IMR-90 (cell line): ENCODE results near the gene MUC5AC. TPM values are rescaled to one million over a fixed set of nuclear protein-coding genes. Genes with fewer than 3 reads are reported as not detected.

Experiments
- ATAC-seq: fragments of 200-7000 bp; cut with Tn5 transposase; 2 replicates; pipeline ENCODE4 v1.9.1; 2020; ENCODE audit warnings: low read depth, mild to moderate bottlenecking, moderate library complexity
- BruUV-seq: library from RNA; stranded (reverse); fragments of 400-500 nt; replicated peaks from 2 replicates; lab custom pipeline; 2021; lab: Mats Ljungman, UMichigan
- CTCF ChIA-PET: fragments of 300-600 bp; formaldehyde crosslinking; extraction: SDS; loops from one replicate; lab custom pipeline; 2021; ENCODE audit warnings: antibody characterized with exemption; lab: Yijun Ruan, JAX
- POLR2A ChIA-PET: fragments of 300-600 bp; sonication (Branson Sonifier 250); formaldehyde crosslinking; loops from one replicate; lab custom pipeline; 2022; ENCODE audit warnings: antibody characterized with exemption; ENCODE audit not compliant: unreplicated experiment; lab: Charles Lee
- DNase-seq: peaks from one replicate; pipeline ENCODE4 v3.0.0; 2013
- H2AFZ ChIP-seq: replicated peaks from 2 replicates; pipeline ENCODE3; 2013; ENCODE audit warnings: low read length, mild to moderate bottlenecking; ENCODE audit not compliant: poor library complexity
- H2AK5ac ChIP-seq: 2 replicates; pipeline ENCODE4 v1.6.1; 2013; ENCODE audit warnings: low read depth, low read length, inconsistent platforms
- H2AK9ac ChIP-seq: replicated peaks from 2 replicates; pipeline ENCODE3; 2013; ENCODE audit warnings: mild to moderate bottlenecking, low read depth, low read length, moderate library complexity; ENCODE audit not compliant: poor library complexity
- H2BK120ac ChIP-seq: 2 replicates; pipeline ENCODE4 v1.6.1; 2013; ENCODE audit warnings: low read depth, low read length, inconsistent platforms
- H2BK15ac ChIP-seq: 3 replicates; pipeline ENCODE4 v1.6.1; 2013; ENCODE audit warnings: low read depth, low read length, inconsistent platforms
- H2BK20ac ChIP-seq: 2 replicates; pipeline ENCODE4 v1.6.1; 2013; ENCODE audit warnings: low read depth, mild to moderate bottlenecking, inconsistent platforms, low read length, moderate library complexity
- H2BK5ac ChIP-seq: 2 replicates; pipeline ENCODE4 v1.6.1; 2013; ENCODE audit warnings: mild to moderate bottlenecking, low read depth, low read length, inconsistent platforms; ENCODE audit not compliant: poor library complexity, severe bottlenecking
- H3K14ac ChIP-seq: replicated peaks from 2 replicates; pipeline ENCODE4 v1.6.1; 2013; ENCODE audit warnings: low read depth, low read length, inconsistent platforms
- H3K18ac ChIP-seq: 2 replicates; pipeline ENCODE4 v1.6.1; 2013; ENCODE audit warnings: low read depth, low read length, control low read depth
- H3K23ac ChIP-seq: 2 replicates; pipeline ENCODE4 v1.6.1; 2013; ENCODE audit warnings: low read depth, low read length, inconsistent platforms
- H3K27ac ChIP-seq: 2 replicates; pipeline ENCODE4 v1.5.1; 2013; ENCODE audit warnings: mild to moderate bottlenecking, control low read depth, low read length; ENCODE audit not compliant: insufficient read depth
- H3K27me3 ChIP-seq: 2 replicates; pipeline ENCODE4 v1.6.1; 2013; ENCODE audit warnings: low read length; ENCODE audit not compliant: control insufficient read depth, insufficient read depth
- H3K36me3 ChIP-seq: 2 replicates; pipeline ENCODE4 v1.6.1; 2013; ENCODE audit warnings: low read length, mixed read lengths; ENCODE audit not compliant: control insufficient read depth, insufficient read depth
- H3K4ac ChIP-seq: 2 replicates; pipeline ENCODE4 v1.6.1; 2013; ENCODE audit warnings: low read depth, low read length, inconsistent platforms
- H3K4me1 ChIP-seq: 2 replicates; pipeline ENCODE4 v1.6.1; 2013; ENCODE audit warnings: low read length, mixed read lengths; ENCODE audit not compliant: control insufficient read depth, insufficient read depth
- H3K4me2 ChIP-seq: 2 replicates; pipeline ENCODE4 v1.6.1; 2013; ENCODE audit warnings: low read depth, mild to moderate bottlenecking, control low read depth, low read length, moderate library complexity
- H3K4me3 ChIP-seq: 2 replicates; pipeline ENCODE4 v1.5.1; 2013; ENCODE audit warnings: low read depth, mild to moderate bottlenecking, control low read depth, low read length, moderate library complexity; ENCODE audit not compliant: insufficient read depth
- H3K56ac ChIP-seq: 2 replicates; pipeline ENCODE4 v1.6.1; 2013; ENCODE audit warnings: low read length, inconsistent platforms; ENCODE audit not compliant: insufficient read depth; ENCODE audit errors: extremely low read depth
- H3K79me1 ChIP-seq, 2 experiments: 2 replicates each; pipeline ENCODE4 v1.6.1; 2013; ENCODE audit warnings: low read length in 2 of 2, inconsistent platforms in 1 of 2, low read depth in 1 of 2
- H3K9ac ChIP-seq: 2 replicates; pipeline ENCODE4 v1.6.1; 2013; ENCODE audit warnings: low read depth, low read length, control low read depth
- H3K9me1 ChIP-seq: 2 replicates; pipeline ENCODE4 v1.6.1; 2013; ENCODE audit warnings: low read length, inconsistent platforms; ENCODE audit not compliant: insufficient read depth
- H3K9me3 ChIP-seq: 2 replicates; pipeline ENCODE4 v1.6.1; 2013; ENCODE audit warnings: low read length; ENCODE audit not compliant: control insufficient read depth, insufficient read depth
- H4K20me1 ChIP-seq: 2 replicates; pipeline ENCODE4 v1.6.1; 2013; ENCODE audit warnings: low read length, inconsistent platforms; ENCODE audit not compliant: insufficient read depth
- H4K5ac ChIP-seq: 2 replicates; pipeline ENCODE4 v1.6.1; 2013; ENCODE audit warnings: mild to moderate bottlenecking, low read depth, low read length, control low read depth
- H4K8ac ChIP-seq, 2 experiments: 2 replicates each; pipeline ENCODE4 v1.6.1; 2013; ENCODE audit warnings: low read depth in 2 of 2, low read length in 2 of 2, control low read depth in 1 of 2, inconsistent platforms in 1 of 2
- H4K91ac ChIP-seq: 2 replicates; pipeline ENCODE4 v1.6.1; 2013; ENCODE audit warnings: low read depth, low read length, inconsistent platforms; ENCODE audit not compliant: insufficient read depth
- BHLHE40 ChIP-seq: fragments of 150-350 bp; IDR thresholded peaks from 2 replicates; pipeline ENCODE4 v1.6.1; 2016; ENCODE audit warnings: mild to moderate bottlenecking, low read depth, low read length
- CEBPB ChIP-seq: IDR thresholded peaks from 2 replicates; pipeline ENCODE4 v1.6.1; 2012; ENCODE audit warnings: low read depth, low read length, improper control_type of control experiment
- FOS ChIP-seq: fragments of 150-350 bp; IDR thresholded peaks from 2 replicates; pipeline ENCODE4 v1.6.1; 2016; ENCODE audit warnings: low read depth, low read length
- MAZ ChIP-seq: IDR thresholded peaks from 2 replicates; pipeline ENCODE4 v1.6.1; 2012; ENCODE audit warnings: low read depth, mild to moderate bottlenecking, low read length, improper control_type of control experiment, moderate library complexity, borderline replicate concordance
- MXI1 ChIP-seq: IDR thresholded peaks from 2 replicates; pipeline ENCODE4 v1.6.1; 2012; ENCODE audit warnings: low read depth, mild to moderate bottlenecking, low read length, moderate library complexity, borderline replicate concordance
- NFE2L2 ChIP-seq: fragments of 150-350 bp; IDR thresholded peaks from 2 replicates; pipeline ENCODE4 v1.6.1; 2016; ENCODE audit warnings: low read depth, mild to moderate bottlenecking, low read length
- POLR2A ChIP-seq: IDR thresholded peaks from 2 replicates; pipeline ENCODE4 v1.6.1; 2012; ENCODE audit warnings: mild to moderate bottlenecking, low read depth, low read length
- RCOR1 ChIP-seq: IDR thresholded peaks from 2 replicates; pipeline ENCODE4 v1.6.1; 2012; ENCODE audit warnings: mild to moderate bottlenecking, low read length, improper control_type of control experiment; ENCODE audit not compliant: insufficient replicate concordance
- RFX5 ChIP-seq: IDR thresholded peaks from 2 replicates; pipeline ENCODE4 v1.8.0; 2012; ENCODE audit warnings: low read depth, mild to moderate bottlenecking, low read length, moderate library complexity
- SMC3 ChIP-seq: fragments of 150-350 bp; IDR thresholded peaks from 2 replicates; pipeline ENCODE4 v1.6.1; 2016; ENCODE audit warnings: low read depth, mild to moderate bottlenecking, antibody characterized with exemption, low read length, moderate library complexity
- WGBS, 2 experiments: methylation state at CpG; one replicate each; pipeline versions ENCODE4 v1.1.5 to v1.1.7; 2013; ENCODE audit warnings: missing lambda C conversion rate in 2 of 2; ENCODE audit not compliant: insufficient read length in 1 of 2; ENCODE audit errors: extremely low coverage in 2 of 2; 5-methylcytosine and 5-hydroxymethylcytosine counted together
- dilution Hi-C: fragments of 300-500 bp; cut with HindIII; formaldehyde crosslinking; loops from one replicate; pipeline ENCODE4 v1.14.3; 2018; ENCODE audit warnings: low sequenced_read_pairs; ENCODE audit not compliant: unreplicated experiment
- in situ Hi-C: fragments of 300-500 bp; cut with MboI; formaldehyde crosslinking; loops from 3 replicates; pipeline ENCODE4 v1.14.3; 2019; ENCODE audit warnings: low sequenced_read_pairs, inconsistent platforms, mixed read lengths
- intact Hi-C: fragments of 100-400 bp; cut with micrococcal nuclease; formaldehyde crosslinking; loops from 2 replicates; pipeline ENCODE4 v1.10.0; 2022
- polyA plus RNA-seq, 3 experiments: library from polyadenylated mRNA; depleted of rRNA; stranded (reverse); fragments of >200 nt; gene quantifications; 2 replicates each; pipeline ENCODE4 v1.2.3, GENCODE V29; 2012; ENCODE audit warnings: low replicate concordance in 1 of 3
- total RNA-seq: library from RNA; depleted of rRNA; stranded (reverse); fragments of >200 nt; gene quantifications from 2 replicates; pipeline ENCODE4 v1.2.3, GENCODE V29; 2012
- TF ChIP-seq, protein P1 (sequence below): fragments of 150-350 bp; IDR thresholded peaks from 2 replicates; pipeline ENCODE4 v1.6.1; 2016; ENCODE audit warnings: low read depth, mild to moderate bottlenecking, low read length, moderate library complexity, borderline replicate concordance
- TF ChIP-seq, protein P2 (sequence below): fragments of 150-350 bp; IDR thresholded peaks from 2 replicates; pipeline ENCODE4 v1.6.1; 2017; ENCODE audit warnings: mild to moderate bottlenecking, antibody characterized with exemption, low read length, low read depth

Gene MUC5AC
- total and polyA plus RNA-seq, 2 of the 4 experiments (the other 2 are of a cell fraction): 0.02 TPM; not detected in 1

- Histone ChIP-seq H4K20me1 (no peaks in the 10 kb centered on the region), H3K79me1 (no peaks in the 10 kb centered on the region), H3K4me2 (no peak overlapping the region), H3K56ac (no peak overlapping the region), H2AFZ (no peak overlapping the region), H3K18ac (no peak overlapping the region), H3K9me1 (no peaks in the 10 kb centered on the region), H3K4me1 (no peaks in the 10 kb centered on the region), H2AK5ac (no peak overlapping the region), H4K8ac (no peak overlapping the region), H3K27me3 (peaks cover 10% of the 10 kb centered on the region), H2BK120ac (no peak overlapping the region), H4K91ac (no peak overlapping the region), H2BK15ac (no peak overlapping the region), H2BK5ac (no peak overlapping the region), H3K23ac (no peak overlapping the region), H3K4ac (no peak overlapping the region), H2AK9ac (no peak overlapping the region), H4K5ac (no peak overlapping the region), H3K36me3 (no peaks in the 10 kb centered on the region), H3K9me3 (peaks cover 4% of the 10 kb centered on the region), H3K14ac (no peak overlapping the region), H3K9ac (no peak overlapping the region), H3K27ac (no peak overlapping the region), H2BK20ac (no peak overlapping the region), H3K4me3 (no peak overlapping the region)
- DNase-seq: no peak
- BruUV-seq: no TSS peak
- TF ChIP-seq, protein P1, sequence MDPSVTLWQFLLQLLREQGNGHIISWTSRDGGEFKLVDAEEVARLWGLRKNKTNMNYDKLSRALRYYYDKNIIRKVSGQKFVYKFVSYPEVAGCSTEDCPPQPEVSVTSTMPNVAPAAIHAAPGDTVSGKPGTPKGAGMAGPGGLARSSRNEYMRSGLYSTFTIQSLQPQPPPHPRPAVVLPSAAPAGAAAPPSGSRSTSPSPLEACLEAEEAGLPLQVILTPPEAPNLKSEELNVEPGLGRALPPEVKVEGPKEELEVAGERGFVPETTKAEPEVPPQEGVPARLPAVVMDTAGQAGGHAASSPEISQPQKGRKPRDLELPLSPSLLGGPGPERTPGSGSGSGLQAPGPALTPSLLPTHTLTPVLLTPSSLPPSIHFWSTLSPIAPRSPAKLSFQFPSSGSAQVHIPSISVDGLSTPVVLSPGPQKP: no peak
- TF ChIP-seq MXI1: no peak
- TF ChIP-seq MAZ: no peak
- TF ChIP-seq RCOR1: no peak
- TF ChIP-seq FOS: no peak
- no peak for TF ChIP-seq SMC3
- TF ChIP-seq BHLHE40: no peak
- TF ChIP-seq CEBPB: no peak
- TF ChIP-seq RFX5: no peak
- TF ChIP-seq, protein P2, sequence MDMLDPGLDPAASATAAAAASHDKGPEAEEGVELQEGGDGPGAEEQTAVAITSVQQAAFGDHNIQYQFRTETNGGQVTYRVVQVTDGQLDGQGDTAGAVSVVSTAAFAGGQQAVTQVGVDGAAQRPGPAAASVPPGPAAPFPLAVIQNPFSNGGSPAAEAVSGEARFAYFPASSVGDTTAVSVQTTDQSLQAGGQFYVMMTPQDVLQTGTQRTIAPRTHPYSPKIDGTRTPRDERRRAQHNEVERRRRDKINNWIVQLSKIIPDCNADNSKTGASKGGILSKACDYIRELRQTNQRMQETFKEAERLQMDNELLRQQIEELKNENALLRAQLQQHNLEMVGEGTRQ: no peak
- TF ChIP-seq NFE2L2: no peak
- TF ChIP-seq POLR2A: no peak
- ChIA-PET CTCF (no interaction called here), POLR2A (no interaction called here)
- in situ Hi-C loops (loop anchor here (25.0 kb wide), 1 partner anchor 303 kb away; no protein-coding TSS in a partner anchor), dilution Hi-C loops (no loop called here), intact Hi-C loops (no loop called here)
- ATAC-seq: no peak
- no CpG with 5 or more reads among the region's 17 CpGs for WGBS, 2 experiments
These were observed 51.8 kb downstream of the MUC5AC start for GRCh38 chr11:1209371-1210057.
